WTC11 (cell line): ENCODE data around the gene PRXL2B.

ENCODE experiments used
- AFF4 ChIP-seq: sonication (generic); formaldehyde crosslinking; IDR thresholded peaks from 2 replicates; pipeline ENCODE4 v1.8.1; 2023; ENCODE audit warnings: mild to moderate bottlenecking, missing genetic modification reagents, borderline replicate concordance
- ATF1 ChIP-seq: sonication (generic); formaldehyde crosslinking; IDR thresholded peaks from 2 replicates; pipeline ENCODE4 v1.8.1; 2023; ENCODE audit warnings: mild to moderate bottlenecking, moderate library complexity, missing genetic modification reagents
- CTCF ChIP-seq: fragments of 200-600 bp; IDR thresholded peaks from 2 replicates; pipeline ENCODE4 v1.8.0; 2022; ENCODE audit warnings: antibody characterized with exemption
- E2F5 ChIP-seq: sonication (generic); formaldehyde crosslinking; IDR thresholded peaks from 2 replicates; pipeline ENCODE4 v1.8.1; 2022; ENCODE audit warnings: mild to moderate bottlenecking, moderate library complexity, missing genetic modification reagents
- FOXP1 ChIP-seq: sonication (generic); formaldehyde crosslinking; IDR thresholded peaks from 2 replicates; pipeline ENCODE4 v1.8.0; 2022; ENCODE audit warnings: missing genetic modification reagents, mild to moderate bottlenecking, moderate library complexity, borderline replicate concordance
- JUN ChIP-seq: sonication (generic); formaldehyde crosslinking; IDR thresholded peaks from 2 replicates; pipeline ENCODE4 v1.8.0; 2023; ENCODE audit warnings: mild to moderate bottlenecking, missing genetic modification reagents
- MLX ChIP-seq: sonication (generic); formaldehyde crosslinking; IDR thresholded peaks from 2 replicates; pipeline ENCODE4 v1.8.1; 2023; ENCODE audit warnings: mild to moderate bottlenecking, missing genetic modification reagents, moderate library complexity
- NFATC4 ChIP-seq: fragments of 250-450 bp; sonication (Bioruptor Pico); IDR thresholded peaks from 2 replicates; pipeline ENCODE4 v1.9.0; 2021; ENCODE audit warnings: mild to moderate bottlenecking
- ZBTB21 ChIP-seq: sonication (generic); formaldehyde crosslinking; IDR thresholded peaks from 2 replicates; pipeline ENCODE4 v1.8.1; 2023; ENCODE audit warnings: mild to moderate bottlenecking, missing genetic modification reagents, borderline replicate concordance
- ZNF532 ChIP-seq: fragments of 250-450 bp; sonication (Bioruptor Pico); IDR thresholded peaks from 2 replicates; pipeline ENCODE4 v1.9.0; 2021; ENCODE audit warnings: mild to moderate bottlenecking, borderline replicate concordance

GRCh38 chr1:2564006-2564814 is 22.4 kb upstream of the PRXL2B start:
- no peak for TF ChIP-seq JUN (CRISPR knock-in tag)
- no peak for TF ChIP-seq FOXP1 (CRISPR knock-in tag)
- TF ChIP-seq ZNF532 (CRISPR knock-in tag): no peak
- TF ChIP-seq MLX (CRISPR knock-in tag): no peak
- no peak for TF ChIP-seq ATF1 (CRISPR knock-in tag)
- no peak for TF ChIP-seq CTCF
- no peak for TF ChIP-seq ZBTB21 (CRISPR knock-in tag)
- TF ChIP-seq AFF4 (CRISPR knock-in tag): no peak
- TF ChIP-seq E2F5 (CRISPR knock-in tag): no peak
- TF ChIP-seq NFATC4 (CRISPR knock-in tag): no peak
